Keratinocyte (primary cell): ENCODE results near the gene ROR2. TPM values are rescaled to one million over a fixed set of nuclear protein-coding genes. Genes with fewer than 3 reads are reported as not detected.

Experiments
- DNase-seq: peaks from one replicate; pipeline ENCODE4 v3.0.0-alpha.2; 2011; ENCODE audit warnings: low read depth, missing footprints, low spot score
- FAIRE-seq: peaks from 2 replicates; lab custom pipeline; 2011; peaks lifted over from hg19 to GRCh38; lab: Jason Lieb, UNC
- H2AFZ ChIP-seq: 2 replicates; pipeline ENCODE4 v1.6.0; 2012; ENCODE audit warnings: low read length, control low read depth, inconsistent platforms; ENCODE audit not compliant: control insufficient read depth
- H3K27ac ChIP-seq: 2 replicates; pipeline ENCODE4 v1.5.1; 2011; ENCODE audit warnings: low read length; ENCODE audit not compliant: control insufficient read depth, insufficient read depth
- H3K27me3 ChIP-seq: 3 replicates; pipeline ENCODE4 v1.6.0; 2011; ENCODE audit warnings: low read length; ENCODE audit not compliant: control insufficient read depth, insufficient read depth; ENCODE audit errors: extremely low read depth
- H3K36me3 ChIP-seq, 2 experiments: 2 replicates in 1 of 2; 3 replicates in 1 of 2; pipeline ENCODE4 v1.5.1; 2011; ENCODE audit warnings: low read length in 2 of 2, mild to moderate bottlenecking in 1 of 2; ENCODE audit not compliant: control insufficient read depth in 2 of 2, insufficient read depth in 2 of 2; ENCODE audit errors: extremely low read depth in 1 of 2
- H3K4me1 ChIP-seq: 3 replicates; pipeline ENCODE4 v1.5.1; 2011; ENCODE audit warnings: low read length; ENCODE audit not compliant: control insufficient read depth, insufficient read depth; ENCODE audit errors: extremely low read depth
- H3K4me2 ChIP-seq: 3 replicates; pipeline ENCODE4 v1.6.0; 2011; ENCODE audit warnings: low read depth, low read length; ENCODE audit not compliant: control insufficient read depth, insufficient read depth; ENCODE audit errors: extremely low read depth
- H3K4me3 ChIP-seq, 3 experiments: fragments of 200-600 bp in 1 of 3; sonication (generic) in 1 of 3; 2 replicates in 2 of 3; 3 replicates in 1 of 3; pipeline ENCODE4 v1.5.1; 2011 to 2016; ENCODE audit warnings: low read length in 3 of 3, mild to moderate bottlenecking in 3 of 3, control low read depth in 2 of 3, inconsistent platforms in 1 of 3, low read depth in 1 of 3, mixed read lengths in 1 of 3, mixed run types in 1 of 3, moderate library complexity in 1 of 3; ENCODE audit not compliant: control insufficient read depth in 2 of 3, insufficient read depth in 2 of 3; ENCODE audit errors: extremely low read depth in 1 of 3
- H3K79me2 ChIP-seq: 2 replicates; pipeline ENCODE4 v1.6.0; 2012; ENCODE audit warnings: low read length; ENCODE audit not compliant: control insufficient read depth, insufficient read depth
- H3K9ac ChIP-seq: 3 replicates; pipeline ENCODE4 v1.6.0; 2011; ENCODE audit warnings: low read length; ENCODE audit not compliant: control insufficient read depth, insufficient read depth; ENCODE audit errors: extremely low read depth
- H3K9me1 ChIP-seq: 3 replicates; pipeline ENCODE4 v1.6.0; 2011; ENCODE audit warnings: low read length; ENCODE audit not compliant: control insufficient read depth, insufficient read depth; ENCODE audit errors: extremely low read depth
- H3K9me3 ChIP-seq: 2 replicates; pipeline ENCODE4 v1.5.1; 2012; ENCODE audit warnings: low read depth, low read length; ENCODE audit not compliant: control insufficient read depth
- H4K20me1 ChIP-seq: 3 replicates; pipeline ENCODE4 v1.6.0; 2011; ENCODE audit warnings: low read length; ENCODE audit not compliant: control insufficient read depth, insufficient read depth; ENCODE audit errors: extremely low read depth
- CTCF ChIP-seq, 3 experiments: IDR thresholded peaks in 1 of 3; conservative IDR thresholded peaks in 1 of 3; optimal IDR thresholded peaks in 1 of 3; 2 replicates in 2 of 3; 3 replicates in 1 of 3; pipeline versions ENCODE3 to v1.5.1; 2011; ENCODE audit warnings: low read length in 3 of 3, mild to moderate bottlenecking in 3 of 3, moderate library complexity in 2 of 3, control low read depth in 1 of 3, inconsistent platforms in 1 of 3; ENCODE audit not compliant: insufficient read depth in 2 of 3; ENCODE audit errors: extremely low read depth in 1 of 3
- EZH2 ChIP-seq: IDR thresholded peaks from one replicate; pipeline ENCODE4 v1.6.1; 2012; ENCODE audit warnings: inconsistent platforms, mild to moderate bottlenecking, low read length, moderate library complexity
- dilution Hi-C: fragments of 300-500 bp; cut with MboI; formaldehyde crosslinking; loops from one replicate; pipeline ENCODE4 v1.7.0; 2020; ENCODE audit warnings: low sequenced_read_pairs; ENCODE audit not compliant: extremely low pct_ligation_motif_present
- polyA plus RNA-seq, 5 experiments: library from polyadenylated mRNA; depleted of rRNA in 3 of 5; stranded (reverse) in 3 of 5; stranded (forward) in 1 of 5; unstranded in 1 of 5; fragments of >200 nt; gene quantifications; 1 replicate in 1 of 5; 2 replicates in 3 of 5; 3 replicates in 1 of 5; pipeline versions ENCODE4 v1.2.1 to v1.2.3, GENCODE V29; 2011 to 2012; ENCODE audit warnings: missing spikeins in 2 of 5, low read depth in 1 of 5, low replicate concordance in 1 of 5

Gene ROR2
- polyA plus RNA-seq, 1 donor (not counting 4 experiments of a cell fraction or from before 2014, with no cell fraction given), result 0.22 TPM

GRCh38 chr9:91963711-91964240 is 13.7 kb upstream of the ROR2 start:
- Histone ChIP-seq H3K79me2 (no peaks in the 10 kb centered on the region), H3K27me3 (no peaks in the 10 kb centered on the region), H3K9me3 (no peaks in the 10 kb centered on the region), H4K20me1 (no peaks in the 10 kb centered on the region), H3K4me2 (no peak overlapping the region), H3K4me1 (no peaks in the 10 kb centered on the region), H3K27ac (no peak overlapping the region), H3K9ac (no peak overlapping the region), H3K36me3 (no peaks in the 10 kb centered on the region), H3K9me1 (no peaks in the 10 kb centered on the region), H2AFZ (no peak overlapping the region), H3K4me3 (no peak overlapping the region)
- FAIRE-seq (peak; percentile 29), DNase-seq (peak; percentile 62)
- TF ChIP-seq CTCF (optimal IDR thresholded peaks at IDR 0.05 in 1 of 3, IDR thresholded peaks at IDR 0.05 in 1 of 3, conservative IDR thresholded peaks at IDR 0.05 in 1 of 3; ENCODE audit: extremely low read depth in 1 of 3, insufficient read depth in 2 of 3, low read length in 3 of 3), result no peak
- TF ChIP-seq EZH2, result no peak
- dilution Hi-C loops, result loop anchor here (5.0 kb wide), 1 partner anchor 51 kb away; no protein-coding TSS in a partner anchor

GRCh38 chr9:91960367-91960766 is 10.3 kb upstream of the ROR2 start:
- Histone ChIP-seq H3K79me2 (no peaks in the 10 kb centered on the region), H3K9ac (no peak overlapping the region), H3K36me3 (no peaks in the 10 kb centered on the region), H4K20me1 (no peaks in the 10 kb centered on the region), H3K27me3 (no peaks in the 10 kb centered on the region), H3K9me3 (no peaks in the 10 kb centered on the region), H3K4me3 (no peak overlapping the region), H2AFZ (no peak overlapping the region), H3K9me1 (no peaks in the 10 kb centered on the region), H3K27ac (no peak overlapping the region), H3K4me1 (no peaks in the 10 kb centered on the region), H3K4me2 (no peak overlapping the region)
- TF ChIP-seq EZH2, result no peak
- TF ChIP-seq CTCF (optimal IDR thresholded peaks at IDR 0.05 in 1 of 3, IDR thresholded peaks at IDR 0.05 in 1 of 3, conservative IDR thresholded peaks at IDR 0.05 in 1 of 3; ENCODE audit: extremely low read depth in 1 of 3, insufficient read depth in 2 of 3, low read length in 3 of 3), result no peak
- FAIRE-seq (no peak), DNase-seq (no peak)
- dilution Hi-C loops, result loop anchor here (5.0 kb wide), 1 partner anchor 48 kb away; no protein-coding TSS in a partner anchor
